Memory B cell (primary cell): Measurements from ENCODE around the gene NR1H3.
"Not testable (repeated sequence)": the region's sequence is repeated elsewhere in the genome, so short reads cannot be mapped to it uniquely, and the experiment has no call there.

Experiments used
- ATAC-seq: fragments of 150-1000 bp; cut with Tn5 transposase; 2 replicates; pipeline ENCODE4 v1.10.0; 2021; ENCODE audit warnings: low read depth, mild to moderate bottlenecking, moderate library complexity
- DNase-seq, 2 donors: peaks; one replicate each; pipeline ENCODE4 v3.0.0; 2022; ENCODE audit warnings: low spot score in 2 of 2
- H3K27ac Mint-ChIP-seq: one replicate; pipeline ENCODE4 v1.8.0; 2022; ENCODE audit warnings: mild to moderate bottlenecking, moderate library complexity, mixed read lengths
- H3K27me3 Mint-ChIP-seq: one replicate; pipeline ENCODE4 v1.8.0; 2022; ENCODE audit warnings: mixed read lengths
- H3K36me3 Mint-ChIP-seq: one replicate; pipeline ENCODE4 v1.8.0; 2022; ENCODE audit warnings: mild to moderate bottlenecking, mixed read lengths
- H3K4me1 Mint-ChIP-seq: one replicate; pipeline ENCODE4 v1.8.0; 2022; ENCODE audit warnings: mixed read lengths
- H3K4me3 Mint-ChIP-seq: one replicate; pipeline ENCODE4 v1.8.0; 2022; ENCODE audit warnings: mild to moderate bottlenecking, moderate library complexity, mixed read lengths
- H3K9me3 Mint-ChIP-seq: one replicate; pipeline ENCODE4 v1.8.0; 2022; ENCODE audit warnings: mixed read lengths

The NR1H3 gene

DNA sequence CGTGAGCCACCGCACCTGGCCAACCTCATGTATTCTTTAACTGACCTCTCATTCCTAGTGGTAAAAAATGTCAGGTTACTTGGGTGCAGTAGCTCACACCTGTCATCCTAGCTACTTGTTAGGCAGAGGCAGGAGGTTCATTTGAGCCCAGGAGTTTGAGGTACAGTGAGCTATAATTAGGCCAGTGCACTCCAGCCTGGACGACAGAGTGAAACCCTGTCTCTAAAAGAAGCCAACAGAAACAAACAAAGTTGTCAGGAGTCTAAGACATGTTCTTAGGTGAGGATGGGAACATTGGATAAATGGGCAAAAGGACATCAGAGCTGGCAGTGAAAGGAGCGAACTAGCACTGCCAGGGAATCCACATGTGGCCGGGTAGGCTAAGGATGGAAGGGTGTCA lies 30.3 kb downstream of the NR1H3 start:
- Mint-ChIP-seq H3K4me1 (no peaks in the 10 kb centered on the region), H3K27ac (no peak overlapping the region), H3K27me3 (no peaks in the 10 kb centered on the region), H3K36me3 (peaks cover 52% of the 10 kb centered on the region), H3K9me3 (no peaks in the 10 kb centered on the region), H3K4me3 (no peak overlapping the region)
- ATAC-seq: no peak
- no peak for DNase-seq

- no peaks in the 10 kb centered on the region for H3K9me3 Mint-ChIP-seq
- H3K36me3 Mint-ChIP-seq: peaks cover 46% of the 10 kb centered on the region
- H3K27ac Mint-ChIP-seq: no peak overlapping the region
Measured at GRCh38 chr11:47289856-47290255, 32.1 kb downstream of the NR1H3 start.

DNA sequence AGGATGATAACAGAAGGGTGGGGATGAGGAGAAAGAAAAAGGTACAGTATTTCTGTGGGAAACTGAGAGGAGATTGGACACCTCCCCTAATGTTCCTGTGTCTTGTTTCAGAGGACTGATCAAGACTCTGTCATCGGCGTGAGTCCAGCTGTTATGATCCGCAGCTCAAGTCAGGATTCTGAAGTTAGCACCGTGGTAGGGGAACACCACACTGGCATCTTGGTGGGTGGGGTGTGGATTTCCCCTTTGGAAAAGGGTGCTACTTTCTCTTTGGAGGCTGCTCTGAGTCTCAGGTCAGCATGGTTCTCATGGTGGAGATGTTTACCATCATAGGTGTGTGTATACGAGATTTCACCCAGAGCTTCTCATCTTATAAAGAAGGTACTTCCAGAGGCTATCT lies 37.6 kb downstream of the NR1H3 start:
- H3K4me3 Mint-ChIP-seq: no peak overlapping the region
- H3K27ac Mint-ChIP-seq: peak overlapping the region; percentile 55
- ATAC-seq: no peak
- DNase-seq: no peak
- H3K27me3 Mint-ChIP-seq: no peaks in the 10 kb centered on the region
- peaks cover 48% of the 10 kb centered on the region for H3K36me3 Mint-ChIP-seq
- H3K9me3 Mint-ChIP-seq: peaks cover 3% of the 10 kb centered on the region
- no peaks in the 10 kb centered on the region for H3K4me1 Mint-ChIP-seq

More at GRCh38 chr11:47289856-47290255, 32.1 kb downstream of the NR1H3 start:
- H3K4me1 Mint-ChIP-seq: no peaks in the 10 kb centered on the region
- ATAC-seq: no peak
- H3K27me3 Mint-ChIP-seq: no peaks in the 10 kb centered on the region
- H3K4me3 Mint-ChIP-seq: no peak overlapping the region
- DNase-seq: no peak

GRCh38 chr11:47296045-47296444 lies 38.2 kb downstream of the NR1H3 start:
- Mint-ChIP-seq H3K36me3 (peaks cover 47% of the 10 kb centered on the region), H3K27me3 (no peaks in the 10 kb centered on the region), H3K27ac (peak overlapping the region; percentile 55), H3K4me1 (peaks cover 2% of the 10 kb centered on the region), H3K9me3 (peaks cover 3% of the 10 kb centered on the region), H3K4me3 (no peak overlapping the region)
- ATAC-seq (no peak), DNase-seq (no peak)

- H3K27ac Mint-ChIP-seq: no peak overlapping the region
- no peaks in the 10 kb centered on the region for H3K27me3 Mint-ChIP-seq
- no peak overlapping the region for H3K4me3 Mint-ChIP-seq
- ATAC-seq (no peak), DNase-seq (no peak)
- H3K36me3 Mint-ChIP-seq: peaks cover 56% of the 10 kb centered on the region
- peaks cover 2% of the 10 kb centered on the region for H3K4me1 Mint-ChIP-seq
- peaks cover 10% of the 10 kb centered on the region for H3K9me3 Mint-ChIP-seq
Measured at GRCh38 chr11:47299078-47299477, 41.3 kb downstream of the NR1H3 start.

DNA sequence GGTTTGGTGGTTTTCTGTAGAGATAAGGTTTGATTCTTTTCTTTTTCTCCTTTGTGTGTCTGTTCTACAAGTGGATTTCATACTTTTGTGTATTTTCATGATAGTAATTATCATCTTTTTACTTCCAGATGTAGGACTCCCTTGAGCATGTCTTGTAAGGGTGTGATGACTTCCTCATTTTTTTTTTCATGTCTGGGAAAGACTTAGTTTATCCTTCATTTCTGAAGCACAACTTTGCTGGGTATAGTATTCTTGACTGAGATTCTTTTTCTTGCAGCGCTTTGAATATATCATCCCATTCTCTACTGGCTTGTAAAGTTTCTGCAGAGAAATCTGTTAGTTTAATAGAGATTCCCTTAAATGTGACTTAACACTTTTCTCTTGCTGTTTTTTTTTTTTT lies 45.1 kb downstream of the NR1H3 start:
- ATAC-seq (no peak), DNase-seq (no peak)
- peaks cover 11% of the 10 kb centered on the region for H3K9me3 Mint-ChIP-seq
- H3K27me3 Mint-ChIP-seq: no peaks in the 10 kb centered on the region
- no peak overlapping the region for H3K27ac Mint-ChIP-seq
- H3K4me1 Mint-ChIP-seq: peaks cover 2% of the 10 kb centered on the region
- H3K4me3 Mint-ChIP-seq: no peak overlapping the region
- peaks cover 63% of the 10 kb centered on the region for H3K36me3 Mint-ChIP-seq

- no peak for DNase-seq
- no peaks in the 10 kb centered on the region for H3K27me3 Mint-ChIP-seq
- H3K4me3 Mint-ChIP-seq: no peak overlapping the region
- peaks cover 8% of the 10 kb centered on the region for H3K9me3 Mint-ChIP-seq
- H3K36me3 Mint-ChIP-seq: peaks cover 45% of the 10 kb centered on the region
- H3K27ac Mint-ChIP-seq: no peak overlapping the region
- H3K4me1 Mint-ChIP-seq: no peaks in the 10 kb centered on the region
- no peak for ATAC-seq
Measured at GRCh38 chr11:47305734-47306483, 48.1 kb downstream of the NR1H3 start.

DNA sequence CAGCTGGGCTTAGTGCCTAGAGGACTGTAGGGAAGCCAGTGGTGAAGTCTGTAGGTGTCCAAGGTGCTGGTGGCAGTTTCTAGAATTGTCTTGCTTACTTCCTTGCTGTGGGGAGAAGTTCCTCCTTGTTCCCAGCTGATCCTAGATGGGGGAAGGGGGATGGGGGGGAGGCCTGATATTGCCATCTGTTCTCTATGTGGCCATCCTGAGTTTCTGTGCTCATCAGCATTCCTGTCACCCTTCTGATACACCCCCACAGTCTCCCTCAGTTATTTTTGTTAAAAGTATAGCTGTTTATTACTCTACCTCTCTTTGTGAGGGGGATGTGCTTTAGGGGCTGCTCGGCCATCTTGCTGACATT lies 48.7 kb downstream of the NR1H3 start:
- no peak overlapping the region for H3K4me3 Mint-ChIP-seq
- ATAC-seq (no peak), DNase-seq (no peak)
- no peak overlapping the region for H3K27ac Mint-ChIP-seq
- no peaks in the 10 kb centered on the region for H3K27me3 Mint-ChIP-seq
- H3K9me3 Mint-ChIP-seq: peaks cover 8% of the 10 kb centered on the region
- H3K4me1 Mint-ChIP-seq: no peaks in the 10 kb centered on the region
- H3K36me3 Mint-ChIP-seq: peaks cover 46% of the 10 kb centered on the region

GRCh38 chr11:47308050-47308823 lies 50.4 kb downstream of the NR1H3 start:
- peaks cover 37% of the 10 kb centered on the region for H3K36me3 Mint-ChIP-seq
- no peaks in the 10 kb centered on the region for H3K4me1 Mint-ChIP-seq
- peaks cover 2% of the 10 kb centered on the region for H3K9me3 Mint-ChIP-seq
- no peak overlapping the region for H3K27ac Mint-ChIP-seq
- no peak overlapping the region for H3K4me3 Mint-ChIP-seq
- no peaks in the 10 kb centered on the region for H3K27me3 Mint-ChIP-seq
- DNase-seq (no peak), ATAC-seq (no peak)

- no peak overlapping the region for H3K27ac Mint-ChIP-seq
Measured at GRCh38 chr11:47314992-47315391, 57.2 kb downstream of the NR1H3 start.

DNA sequence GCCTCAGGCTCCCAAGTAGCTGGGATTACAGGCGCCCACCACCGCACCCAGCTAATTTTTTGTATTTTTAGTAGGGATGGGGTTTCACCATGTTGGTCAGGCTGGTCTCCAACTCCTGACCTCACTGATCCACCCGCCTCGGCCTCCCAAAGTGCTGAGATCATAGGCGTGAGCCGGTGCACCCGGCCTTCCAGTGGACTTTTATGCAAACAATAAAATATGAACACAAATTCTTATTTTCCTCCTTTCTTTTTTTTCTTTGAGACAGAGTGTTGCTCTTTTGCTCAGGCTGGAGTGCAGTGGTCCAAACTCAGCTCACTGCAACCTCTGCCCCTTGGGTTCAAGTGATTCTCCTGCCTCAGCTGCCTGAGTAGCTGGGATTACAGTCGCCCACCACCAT lies 58.7 kb downstream of the NR1H3 start:
- H3K4me3 Mint-ChIP-seq, H3K4me1 Mint-ChIP-seq, H3K9me3 Mint-ChIP-seq, DNase-seq, H3K27me3 Mint-ChIP-seq, ATAC-seq: not testable (repeated sequence)
- H3K36me3 Mint-ChIP-seq: peaks cover 23% of the 10 kb centered on the region
- H3K27ac Mint-ChIP-seq: peak overlapping the region; percentile 40

More at GRCh38 chr11:47314992-47315391, 57.2 kb downstream of the NR1H3 start:
- ATAC-seq: no peak
- no peaks in the 10 kb centered on the region for H3K27me3 Mint-ChIP-seq
- peaks cover 29% of the 10 kb centered on the region for H3K36me3 Mint-ChIP-seq
- no peak for DNase-seq
- no peak overlapping the region for H3K4me3 Mint-ChIP-seq
- no peaks in the 10 kb centered on the region for H3K9me3 Mint-ChIP-seq
- peaks cover 7% of the 10 kb centered on the region for H3K4me1 Mint-ChIP-seq

GRCh38 chr11:47317064-47317828 lies 59.5 kb downstream of the NR1H3 start:
- peak; percentile 82 for ATAC-seq

GRCh38 chr11:47318166-47318565 lies 60.4 kb downstream of the NR1H3 start:
- H3K4me1 Mint-ChIP-seq: peaks cover 7% of the 10 kb centered on the region
- ATAC-seq (no peak), DNase-seq (no peak)
- H3K36me3 Mint-ChIP-seq: peaks cover 21% of the 10 kb centered on the region
- no peaks in the 10 kb centered on the region for H3K27me3 Mint-ChIP-seq
- no peak overlapping the region for H3K27ac Mint-ChIP-seq
- H3K9me3 Mint-ChIP-seq: no peaks in the 10 kb centered on the region
- no peak overlapping the region for H3K4me3 Mint-ChIP-seq

More at GRCh38 chr11:47317064-47317828, 59.5 kb downstream of the NR1H3 start:
- Mint-ChIP-seq H3K27ac (peak overlapping the region; percentile 40), H3K4me1 (peaks cover 7% of the 10 kb centered on the region), H3K4me3 (no peak overlapping the region), H3K9me3 (no peaks in the 10 kb centered on the region), H3K36me3 (peaks cover 24% of the 10 kb centered on the region), H3K27me3 (no peaks in the 10 kb centered on the region)
- no peak for DNase-seq
